AG09319 (cell line): Measurements from ENCODE around the gene PMM1.
"Not testable (repeated sequence)": the region's sequence is repeated elsewhere in the genome, so short reads cannot be mapped to it uniquely, and the experiment has no call there.

ENCODE experiments used
- DNase-seq: peaks from one replicate; pipeline ENCODE4 v3.0.0-alpha.2; 2010; ENCODE audit warnings: low read depth; ENCODE audit errors: extremely low read depth
- CTCF ChIP-seq: IDR thresholded peaks from 2 replicates; pipeline ENCODE4 v1.5.1; 2011; ENCODE audit warnings: low read depth, mild to moderate bottlenecking, inconsistent platforms, low read length, moderate library complexity

The PMM1 gene

DNA sequence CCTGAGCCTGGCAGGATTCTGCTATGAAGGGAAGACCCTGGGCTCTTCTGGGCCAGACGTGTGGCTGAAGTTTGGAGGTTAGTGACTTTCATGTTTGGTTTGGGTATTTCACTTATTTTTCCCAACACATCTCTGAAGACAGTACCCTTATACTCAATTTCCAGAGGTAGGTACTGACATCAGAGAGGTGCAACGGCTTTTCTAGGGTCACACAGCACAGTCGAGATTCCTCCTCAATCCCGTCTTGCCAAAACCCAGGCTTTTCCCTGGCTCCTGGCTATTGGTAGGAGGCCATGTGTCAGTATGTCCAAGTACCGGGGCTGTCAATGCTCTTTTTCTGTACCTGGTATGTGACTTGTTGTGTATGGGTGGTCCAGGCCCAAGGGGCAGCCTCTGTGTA is 6.1 kb upstream of the PMM1 start:
- TF ChIP-seq CTCF: no peak
- no peak for DNase-seq

DNA sequence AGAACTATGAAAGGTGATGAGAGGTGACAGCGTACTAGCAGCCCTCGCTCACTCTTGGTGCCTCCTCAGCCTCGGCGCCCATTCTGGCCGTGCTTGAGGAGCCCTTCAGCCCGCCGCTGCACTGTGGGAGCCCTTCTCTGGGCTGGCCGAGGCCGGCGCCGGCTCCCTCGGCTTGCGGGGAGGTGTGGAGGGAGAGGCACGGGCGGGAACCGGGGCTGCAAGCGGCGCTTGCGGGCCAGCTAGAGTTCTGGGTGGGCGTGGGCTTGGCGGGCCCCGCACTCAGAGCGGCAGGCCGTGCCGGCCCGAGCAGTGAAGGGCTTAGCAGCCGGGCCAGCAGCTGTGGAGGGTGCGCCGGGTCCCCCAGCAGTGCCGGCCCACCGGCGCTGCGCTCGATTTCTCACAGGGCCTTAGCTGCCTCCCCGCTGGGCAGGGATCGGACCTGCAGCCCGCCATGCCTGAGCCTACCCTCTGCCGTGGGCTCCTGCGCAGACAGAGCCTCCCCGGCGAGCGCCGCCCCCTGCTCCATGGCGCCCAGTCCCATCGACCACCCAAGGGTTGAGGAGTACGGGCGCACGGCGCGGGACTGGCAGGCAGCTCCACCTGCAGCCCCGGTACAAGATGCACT is 3.8 kb upstream of the PMM1 start:
- DNase-seq: not testable (repeated sequence)

GRCh38 chr22:41587347-41587723 is 2.3 kb downstream of the PMM1 start:
- DNase-seq: no peak
- no peak for TF ChIP-seq CTCF

GRCh38 chr22:41585898-41586297 is 3.7 kb downstream of the PMM1 start:
- DNase-seq: no peak
- no peak for TF ChIP-seq CTCF

GRCh38 chr22:41584881-41585280 is 4.8 kb downstream of the PMM1 start:
- DNase-seq: no peak
- TF ChIP-seq CTCF: no peak

GRCh38 chr22:41582694-41583093 is 6.9 kb downstream of the PMM1 start:
- DNase-seq: no peak
- TF ChIP-seq CTCF: no peak

- TF ChIP-seq CTCF: no peak
- DNase-seq: no peak
Measured at GRCh38 chr22:41579997-41580355, 9.7 kb downstream of the PMM1 start.

DNA sequence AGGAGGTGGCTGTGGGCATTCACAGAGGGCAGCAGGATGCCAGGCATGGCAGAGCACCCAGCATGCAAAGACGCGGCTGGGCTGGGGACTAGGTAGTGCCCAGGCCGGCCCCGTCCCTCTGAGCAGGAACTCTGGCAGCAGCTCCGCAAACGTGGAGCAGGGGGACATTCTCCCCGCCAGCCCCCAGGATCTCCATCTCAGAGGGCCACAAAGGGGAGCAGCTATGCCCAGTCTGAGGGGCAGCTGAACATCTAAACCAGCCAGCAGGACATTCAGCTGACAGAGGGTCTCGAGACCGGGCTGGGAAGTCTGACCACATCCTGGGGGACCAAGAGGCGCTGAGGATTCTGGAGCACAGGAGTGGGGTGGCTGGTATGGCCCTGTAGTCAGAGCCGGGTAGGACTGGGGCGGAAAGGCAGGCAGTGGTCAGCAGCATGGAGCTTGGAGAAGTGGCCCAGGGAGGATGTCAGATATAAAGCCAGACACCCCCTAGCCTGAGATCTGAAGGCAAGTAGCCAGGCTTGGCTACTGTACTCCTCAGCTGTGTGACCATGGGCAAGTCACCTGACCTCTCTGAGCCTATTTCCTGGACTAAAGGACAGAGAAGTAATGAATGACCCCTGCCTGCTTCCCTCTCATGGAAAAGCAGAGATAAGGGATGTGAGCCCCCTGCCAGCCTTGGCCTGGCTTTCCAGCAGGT is 10.2 kb downstream of the PMM1 start:
- no peak for DNase-seq
- TF ChIP-seq CTCF: no peak
